Regular cardiac myocyte (primary cell): ENCODE results near the gene WDFY4. TPM values are rescaled to one million over a fixed set of nuclear protein-coding genes. Genes with fewer than 3 reads are reported as not detected.

Experiments
- total RNA-seq: library from RNA; depleted of rRNA; stranded (reverse); fragments of >200 nt; gene quantifications from 2 replicates; pipeline ENCODE4 v1.2.3, GENCODE V29; 2014

Gene WDFY4, protein sequence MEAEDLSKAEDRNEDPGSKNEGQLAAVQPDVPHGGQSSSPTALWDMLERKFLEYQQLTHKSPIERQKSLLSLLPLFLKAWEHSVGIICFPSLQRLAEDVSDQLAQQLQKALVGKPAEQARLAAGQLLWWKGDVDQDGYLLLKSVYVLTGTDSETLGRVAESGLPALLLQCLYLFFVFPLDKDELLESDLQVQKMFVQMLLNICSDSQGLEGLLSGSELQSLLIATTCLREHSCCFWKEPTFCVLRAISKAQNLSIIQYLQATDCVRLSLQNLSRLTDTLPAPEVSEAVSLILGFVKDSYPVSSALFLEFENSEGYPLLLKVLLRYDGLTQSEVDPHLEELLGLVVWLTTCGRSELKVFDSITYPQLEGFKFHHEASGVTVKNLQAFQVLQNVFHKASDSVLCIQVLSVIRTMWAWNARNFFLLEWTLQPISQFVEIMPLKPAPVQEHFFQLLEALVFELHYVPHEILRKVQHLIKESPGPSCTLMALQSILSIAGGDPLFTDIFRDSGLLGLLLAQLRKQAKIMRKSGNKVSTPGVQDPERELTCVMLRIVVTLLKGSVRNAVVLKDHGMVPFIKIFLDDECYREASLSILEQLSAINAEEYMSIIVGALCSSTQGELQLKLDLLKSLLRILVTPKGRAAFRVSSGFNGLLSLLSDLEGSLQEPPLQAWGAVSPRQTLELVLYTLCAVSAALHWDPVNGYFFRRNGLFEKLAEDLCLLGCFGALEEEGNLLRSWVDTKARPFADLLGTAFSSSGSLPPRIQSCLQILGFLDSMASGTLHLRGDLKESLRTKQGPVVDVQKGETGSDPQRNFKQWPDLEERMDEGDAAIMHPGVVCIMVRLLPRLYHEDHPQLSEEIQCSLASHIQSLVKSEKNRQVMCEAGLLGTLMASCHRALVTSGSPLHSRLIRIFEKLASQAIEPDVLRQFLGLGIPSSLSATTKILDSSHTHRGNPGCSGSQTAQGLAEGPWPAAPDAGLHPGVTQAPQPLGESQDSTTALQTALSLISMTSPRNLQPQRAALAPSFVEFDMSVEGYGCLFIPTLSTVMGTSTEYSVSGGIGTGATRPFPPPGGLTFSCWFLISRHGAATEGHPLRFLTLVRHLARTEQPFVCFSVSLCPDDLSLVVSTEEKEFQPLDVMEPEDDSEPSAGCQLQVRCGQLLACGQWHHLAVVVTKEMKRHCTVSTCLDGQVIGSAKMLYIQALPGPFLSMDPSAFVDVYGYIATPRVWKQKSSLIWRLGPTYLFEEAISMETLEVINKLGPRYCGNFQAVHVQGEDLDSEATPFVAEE (N-terminal part only)
- total RNA-seq = not detected in 2 replicates

DNA sequence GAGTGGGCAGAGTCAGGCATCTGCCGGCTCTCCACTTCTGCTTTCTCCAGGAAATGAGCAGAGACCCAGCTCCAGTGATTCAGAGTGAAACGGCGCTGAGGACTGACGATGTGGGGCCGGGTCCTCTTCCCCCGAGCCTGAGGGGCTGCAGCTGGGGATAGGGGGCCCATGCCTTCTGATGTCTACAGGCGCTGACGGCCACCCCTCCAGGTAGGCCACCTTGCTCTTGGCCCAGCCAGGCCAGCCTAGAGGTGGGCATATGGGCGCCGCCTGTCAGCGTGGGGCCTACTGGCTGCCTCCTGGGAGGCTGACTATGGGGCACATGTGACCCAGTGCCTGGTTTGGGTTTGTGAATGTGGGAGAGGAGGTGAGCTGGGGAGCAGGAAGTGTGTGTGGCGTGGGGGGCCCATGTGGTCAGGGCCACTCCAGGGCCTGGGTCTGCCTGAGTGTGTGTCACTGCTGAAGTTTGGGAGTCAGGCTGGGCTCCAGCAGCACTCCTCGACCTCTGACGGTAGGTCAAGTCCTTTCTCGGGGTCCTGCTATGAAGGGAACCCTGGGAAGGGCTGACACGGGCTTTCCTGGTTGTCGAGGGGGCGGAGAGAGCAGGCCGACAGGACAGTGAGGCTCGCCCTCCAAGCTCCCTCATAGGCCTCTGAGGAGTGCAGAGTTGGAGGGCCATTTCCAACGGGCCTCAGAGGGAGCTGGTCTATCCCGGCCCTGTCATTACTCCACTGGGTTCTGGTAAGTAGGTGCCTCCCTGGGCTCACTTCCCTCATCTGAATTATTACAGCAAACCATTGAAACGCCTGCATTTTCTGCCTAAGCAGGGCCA, at the start of gene WDFY4:
WDFY4 (plus strand) TSS at position 82 of the 832 bp plus-strand sequence. CDS start 24,860 bp downstream, outside the sequence.

DNA sequence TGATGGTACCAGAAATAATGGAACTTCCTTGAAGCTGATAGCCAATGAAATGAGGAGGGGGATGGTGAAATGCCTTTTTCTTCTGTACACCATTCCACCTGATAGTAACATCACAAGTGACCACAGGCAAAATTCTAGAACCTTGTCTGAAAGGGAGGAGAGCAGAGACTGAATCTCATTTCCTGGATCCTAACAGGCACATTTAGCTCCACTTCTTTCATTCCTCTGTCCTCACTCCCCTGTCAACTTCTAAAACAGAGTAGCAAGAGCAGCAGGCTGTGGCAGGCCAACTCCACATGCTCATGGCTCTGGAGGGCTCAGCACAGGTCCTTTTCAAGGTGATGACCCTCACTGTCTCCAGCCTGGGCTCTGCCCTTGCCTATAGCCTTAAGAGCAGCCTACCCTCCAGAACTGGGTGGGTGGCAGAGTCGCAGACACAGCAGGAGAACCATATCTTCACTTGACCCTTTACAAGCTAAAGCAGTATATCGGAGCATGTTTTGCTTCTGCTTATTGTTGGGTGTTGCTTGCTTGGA, 255.2 kb downstream of the WDFY4 start, which contains the start of gene LRRC18:
LRRC18 (minus strand) TSS at position 51 of the 536 bp plus-strand sequence. CDS start 25,685 bp downstream, outside the sequence.

Other genes starting within 250 kb of the WDFY4 start
- 70.2 and 156 TPM in 2 replicates for gene ARHGAP22, start 79.8 kb upstream of the WDFY4 start, total RNA-seq